Fibroblast of villous mesenchyme (primary cell): ENCODE results near the gene CD7. TPM values are rescaled to one million over a fixed set of nuclear protein-coding genes. Genes with fewer than 3 reads are reported as not detected.
A peak's percentile ranks its signal among the peaks of the same experiment; 100 is the strongest.

Source experiments
- DNase-seq: peaks from one replicate; pipeline ENCODE4 v3.0.0-alpha.2; 2010; ENCODE audit warnings: low read depth
- H3K4me3 ChIP-seq: 2 replicates; pipeline ENCODE4 v1.5.1; 2011; ENCODE audit warnings: low read depth, mild to moderate bottlenecking, low read length
- CTCF ChIP-seq: IDR thresholded peaks from 2 replicates; pipeline ENCODE4 v1.5.1; 2012; ENCODE audit warnings: low read depth, mild to moderate bottlenecking, low read length; ENCODE audit not compliant: insufficient read depth
- total RNA-seq: library from RNA; depleted of rRNA; stranded (reverse); fragments of >200 nt; gene quantifications from 2 replicates; pipeline ENCODE4 v1.2.3, GENCODE V29; 2012

The CD7 gene
- total RNA-seq, 1 donor = not detected

- no peak overlapping the region for H3K4me3 ChIP-seq
- TF ChIP-seq CTCF = no peak
- DNase-seq = no peak
Observed at GRCh38 chr17:82321947-82322466, 4.6 kb upstream of the CD7 start.

- peak; percentile 74 for TF ChIP-seq CTCF
- H3K4me3 ChIP-seq = no peak overlapping the region
- no peak for DNase-seq
Observed at GRCh38 chr17:82320956-82321927, 3.8 kb upstream of the CD7 start.

- H3K4me3 ChIP-seq = no peak overlapping the region
- TF ChIP-seq CTCF = no peak
- no peak for DNase-seq
Observed at GRCh38 chr17:82320140-82320840, 2.9 kb upstream of the CD7 start.

- no peak for DNase-seq
- no peak for TF ChIP-seq CTCF
- no peak overlapping the region for H3K4me3 ChIP-seq
Observed at GRCh38 chr17:82319619-82320062, 2.2 kb upstream of the CD7 start.

GRCh38 chr17:82318772-82319606 is 1.6 kb upstream of the CD7 start:
- no peak overlapping the region for H3K4me3 ChIP-seq
- no peak for TF ChIP-seq CTCF
- DNase-seq = no peak

GRCh38 chr17:82318169-82318498 is 726 bp upstream of the CD7 start:
- no peak for DNase-seq
- H3K4me3 ChIP-seq = no peak overlapping the region
- no peak for TF ChIP-seq CTCF
